KOPT-K1 (cell line): ENCODE measurements around the gene LTBP3.
"Not testable (repeated sequence)": the region's sequence is repeated elsewhere in the genome, so short reads cannot be mapped to it uniquely, and the experiment has no call there.

ENCODE experiments used
- H3K27ac ChIP-seq: fragments of 200-600 bp; sonication (generic); 2 replicates; pipeline ENCODE4 v1.5.1; 2016; ENCODE audit warnings: antibody characterized with exemption, mild to moderate bottlenecking, low read depth, low read length; ENCODE audit not compliant: poor library complexity, severe bottlenecking
- H3K36me3 ChIP-seq: fragments of 200-600 bp; sonication (generic); 2 replicates; pipeline ENCODE4 v1.5.1; 2017; ENCODE audit warnings: antibody characterized with exemption, mild to moderate bottlenecking, low read length, moderate library complexity; ENCODE audit not compliant: insufficient read depth
- H3K9me3 ChIP-seq: fragments of 200-600 bp; sonication (generic); 2 replicates; pipeline ENCODE4 v1.5.1; 2017; ENCODE audit warnings: antibody characterized with exemption, low read length, mild to moderate bottlenecking; ENCODE audit not compliant: insufficient read depth, poor library complexity, severe bottlenecking

LTBP3 gene

GRCh38 chr11:65569164-65569972, 11.2 kb upstream of the LTBP3 start:
- H3K36me3 ChIP-seq: 0 out of 2 replicates have a peak, but pooled peaks cover 6% of the 10 kb centered on the region
- peak overlapping the region; percentile 81 for H3K27ac ChIP-seq
- H3K9me3 ChIP-seq: no peaks in the 10 kb centered on the region

GRCh38 chr11:65565624-65566453, 7.7 kb upstream of the LTBP3 start:
- peak overlapping the region; percentile 41 for H3K27ac ChIP-seq

GRCh38 chr11:65564879-65565559, 6.9 kb upstream of the LTBP3 start:
- H3K27ac ChIP-seq: peak overlapping the region; percentile 41
- not testable (repeated sequence) for H3K9me3 ChIP-seq, H3K36me3 ChIP-seq

More at GRCh38 chr11:65565624-65566453, 7.7 kb upstream of the LTBP3 start:
- H3K36me3 ChIP-seq: 0 out of 2 replicates have a peak, but pooled peaks cover 6% of the 10 kb centered on the region
- no peaks in the 10 kb centered on the region for H3K9me3 ChIP-seq

- Histone ChIP-seq H3K36me3 (0 out of 2 replicates have a peak, but pooled peaks cover 6% of the 10 kb centered on the region), H3K27ac (no peak overlapping the region), H3K9me3 (no peaks in the 10 kb centered on the region)
Observed at GRCh38 chr11:65563601-65564000, 5.4 kb upstream of the LTBP3 start.

GRCh38 chr11:65562788-65563187, 4.6 kb upstream of the LTBP3 start:
- 0 out of 2 replicates have a peak, but pooled peaks cover 6% of the 10 kb centered on the region for H3K36me3 ChIP-seq
- H3K9me3 ChIP-seq: no peaks in the 10 kb centered on the region
- H3K27ac ChIP-seq: no peak overlapping the region

- H3K36me3 ChIP-seq: 0 out of 2 replicates have a peak, but pooled peaks cover 6% of the 10 kb centered on the region
- H3K27ac ChIP-seq: no peak overlapping the region
- H3K9me3 ChIP-seq: no peaks in the 10 kb centered on the region
Observed at GRCh38 chr11:65562020-65562419, 3.9 kb upstream of the LTBP3 start.

- H3K27ac ChIP-seq: peak overlapping the region; percentile 19
- no peaks in the 10 kb centered on the region for H3K36me3 ChIP-seq
- H3K9me3 ChIP-seq: no peaks in the 10 kb centered on the region
Observed at GRCh38 chr11:65560555-65561418, 2.6 kb upstream of the LTBP3 start.

- Histone ChIP-seq H3K36me3 (no peaks in the 10 kb centered on the region), H3K9me3 (no peaks in the 10 kb centered on the region), H3K27ac (no peak overlapping the region)
Observed at GRCh38 chr11:65559951-65560537, 1.9 kb upstream of the LTBP3 start.

GRCh38 chr11:65559535-65559934, 1.4 kb upstream of the LTBP3 start:
- Histone ChIP-seq H3K36me3 (no peaks in the 10 kb centered on the region), H3K9me3 (no peaks in the 10 kb centered on the region), H3K27ac (no peak overlapping the region)

- Histone ChIP-seq H3K36me3 (no peaks in the 10 kb centered on the region), H3K27ac (no peak overlapping the region)
Observed at GRCh38 chr11:65558930-65559509, 861 bp upstream of the LTBP3 start.

GRCh38 chr11:65557280-65558001, 718 bp downstream of the LTBP3 start:
- H3K27ac ChIP-seq: no peak overlapping the region

More at GRCh38 chr11:65558930-65559509, 861 bp upstream of the LTBP3 start:
- H3K9me3 ChIP-seq: no peaks in the 10 kb centered on the region

GRCh38 chr11:65556470-65557279, 1.5 kb downstream of the LTBP3 start:
- H3K9me3 ChIP-seq: no peaks in the 10 kb centered on the region
- H3K36me3 ChIP-seq: no peaks in the 10 kb centered on the region
- H3K27ac ChIP-seq: no peak overlapping the region

More at GRCh38 chr11:65557280-65558001, 718 bp downstream of the LTBP3 start:
- Histone ChIP-seq H3K9me3 (no peaks in the 10 kb centered on the region), H3K36me3 (no peaks in the 10 kb centered on the region)
